Measurements from ENCODE around the gene KIF26B.

The KIF26B gene

GRCh38 chr1:245751116-245751515 lies 596.3 kb downstream of the KIF26B start:
- no peak for TF ChIP-seq CTCF (IDR thresholded peaks at IDR 0.05; ENCODE audit: low read depth, low read length)
- Histone ChIP-seq H3K4me1 (peaks cover 28% of the 10 kb centered on the region), H3K27me3 (no peaks in the 10 kb centered on the region), H3K36me3 (peaks cover 38% of the 10 kb centered on the region), H3K9me3 (no peaks in the 10 kb centered on the region; the same call in 1 of the 2 replicates), H3K4me3 (ENCODE audit: low read depth, low read length) (no peak overlapping the region)
- no peak for DNase-seq

- no peak for DNase-seq
- Histone ChIP-seq H3K27me3 (no peaks in the 10 kb centered on the region), H3K9me3 (no peaks in the 10 kb centered on the region; the same call in 1 of the 2 replicates), H3K36me3 (peaks cover 37% of the 10 kb centered on the region), H3K4me3 (ENCODE audit: low read depth, low read length) (no peak overlapping the region), H3K4me1 (peaks cover 28% of the 10 kb centered on the region)
- no peak for TF ChIP-seq CTCF (IDR thresholded peaks at IDR 0.05; ENCODE audit: low read depth, low read length)
Measured at GRCh38 chr1:245751726-245752470, 597.1 kb downstream of the KIF26B start.

DNA sequence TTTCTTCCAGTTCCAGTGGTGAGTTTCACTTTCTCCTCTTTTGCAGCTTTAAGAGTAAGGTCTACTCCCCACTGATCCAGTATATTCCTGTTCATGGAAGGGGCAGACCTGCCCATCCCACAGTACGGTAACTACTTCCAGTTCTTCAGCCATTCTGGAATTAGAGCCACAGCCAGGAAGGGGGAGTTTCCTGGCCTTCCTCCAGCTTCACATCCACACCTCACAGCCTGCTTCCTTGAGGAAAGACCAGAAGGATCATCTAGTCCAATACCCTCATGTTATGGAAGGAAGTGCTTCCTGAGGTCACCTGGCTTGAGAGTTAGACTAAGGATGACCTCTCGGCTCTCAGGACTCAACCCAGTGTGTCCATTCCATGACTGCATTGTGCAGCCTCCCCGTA lies 597.8 kb downstream of the KIF26B start:
- no peak for DNase-seq
- Histone ChIP-seq H3K4me3 (ENCODE audit: low read depth, low read length) (no peak overlapping the region), H3K4me1 (peaks cover 28% of the 10 kb centered on the region), H3K27me3 (no peaks in the 10 kb centered on the region), H3K9me3 (no peaks in the 10 kb centered on the region), H3K36me3 (peaks cover 31% of the 10 kb centered on the region)
- TF ChIP-seq CTCF (IDR thresholded peaks at IDR 0.05; ENCODE audit: low read depth, low read length), result no peak

DNA sequence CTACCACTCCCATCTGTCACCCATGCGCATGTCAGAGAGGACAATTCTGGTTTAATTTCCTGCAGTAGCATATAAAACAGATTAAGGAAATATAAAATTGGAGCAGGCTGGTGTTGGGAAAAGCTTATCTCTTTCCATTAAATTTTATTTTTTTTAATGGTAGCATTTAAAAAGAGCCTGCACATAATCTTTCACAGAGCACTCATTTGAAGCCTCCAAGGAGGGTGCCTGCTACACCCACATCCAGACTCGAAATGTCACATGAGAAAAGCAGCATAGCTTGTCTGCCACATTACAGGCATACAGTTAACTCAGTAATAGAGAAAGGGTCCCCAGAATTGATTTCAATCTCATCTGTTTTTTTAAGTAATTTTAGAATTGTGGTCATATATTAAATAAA lies 599.0 kb downstream of the KIF26B start:
- Histone ChIP-seq H3K36me3 (peaks cover 25% of the 10 kb centered on the region), H3K4me3 (ENCODE audit: low read depth, low read length) (no peak overlapping the region), H3K27me3 (no peaks in the 10 kb centered on the region), H3K9me3 (no peaks in the 10 kb centered on the region), H3K4me1 (peaks cover 28% of the 10 kb centered on the region)
- no peak for TF ChIP-seq CTCF (IDR thresholded peaks at IDR 0.05; ENCODE audit: low read depth, low read length)
- DNase-seq, result peak; percentile 30

DNA sequence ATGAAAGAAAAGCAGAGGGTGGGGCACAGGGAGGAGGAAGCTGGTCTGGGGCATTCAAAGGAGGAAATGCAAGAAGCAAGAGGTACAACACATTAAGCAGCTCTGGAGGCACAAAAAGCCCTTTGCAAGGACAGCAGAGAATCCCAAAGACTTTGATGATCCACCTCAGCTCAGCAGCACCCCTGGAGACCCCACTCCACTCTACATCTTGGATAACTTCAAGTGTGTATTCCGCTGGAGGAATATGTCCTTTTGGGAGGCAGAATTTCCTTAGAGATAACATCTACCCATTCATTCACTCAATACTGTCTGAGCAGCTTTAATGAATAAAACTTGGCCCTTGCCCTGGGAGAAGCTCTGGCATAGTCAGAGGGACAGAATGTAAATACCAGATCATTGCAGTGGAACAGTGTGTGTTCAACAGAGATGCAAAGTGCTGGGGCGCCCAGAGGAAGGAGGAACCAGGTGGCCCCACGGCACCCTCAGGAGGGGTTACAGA lies 599.7 kb downstream of the KIF26B start:
- peak; percentile 27; the same call in 1 of the 2 replicates for TF ChIP-seq CTCF (IDR thresholded peaks at IDR 0.05; ENCODE audit: low read depth, low read length)
- peak; percentile 28 for DNase-seq
- peaks cover 28% of the 10 kb centered on the region for H3K4me1 ChIP-seq
- H3K27me3 ChIP-seq, result no peaks in the 10 kb centered on the region
- H3K9me3 ChIP-seq, result no peaks in the 10 kb centered on the region
- peaks cover 21% of the 10 kb centered on the region for H3K36me3 ChIP-seq
- H3K4me3 ChIP-seq (ENCODE audit: low read depth, low read length), result no peak overlapping the region
